A673 (cell line): ENCODE results near the gene TNFRSF18. TPM values are rescaled to one million over a fixed set of nuclear protein-coding genes. Genes with fewer than 3 reads are reported as not detected.

Experiments used
- BruUV-seq: library from RNA; stranded (reverse); fragments of 400-500 nt; replicated peaks from 2 replicates; lab custom pipeline; 2021; lab: Mats Ljungman, UMichigan
- CTCF ChIA-PET: fragments of 300-600 bp; sonication (Branson Sonifier 250); formaldehyde crosslinking; loops from one replicate; lab custom pipeline; 2022; ENCODE audit warnings: antibody characterized with exemption; lab: Charles Lee
- POLR2A ChIA-PET: fragments of 300-600 bp; sonication (Branson Sonifier 250); formaldehyde crosslinking; loops from one replicate; lab custom pipeline; 2022; ENCODE audit warnings: antibody characterized with exemption; ENCODE audit not compliant: low non-redundant PET; lab: Charles Lee
- DNase-seq: peaks from one replicate; pipeline ENCODE4 v3.0.0-alpha.2; 2015; ENCODE audit warnings: low spot score
- H3K27ac ChIP-seq: fragments of 200-600 bp; sonication (generic); 2 replicates; pipeline ENCODE4 v1.5.1; 2016; ENCODE audit warnings: mixed run types, low read depth, mild to moderate bottlenecking, mixed read lengths, antibody characterized with exemption, low read length; ENCODE audit not compliant: poor library complexity, severe bottlenecking
- H3K27me3 ChIP-seq: fragments of 200-600 bp; sonication (generic); replicated peaks from 2 replicates; pipeline ENCODE4 v1.6.1; 2017; ENCODE audit warnings: mixed run types, low read depth, mild to moderate bottlenecking, mixed read lengths, antibody characterized with exemption, low read length; ENCODE audit not compliant: insufficient read depth, poor library complexity
- H3K36me3 ChIP-seq: fragments of 200-600 bp; sonication (generic); 2 replicates; pipeline ENCODE4 v1.6.1; 2016; ENCODE audit warnings: mixed run types, mild to moderate bottlenecking, mixed read lengths, antibody characterized with exemption, low read length; ENCODE audit not compliant: insufficient read depth, poor library complexity, severe bottlenecking
- H3K4me1 ChIP-seq: fragments of 200-600 bp; sonication (generic); 2 replicates; pipeline ENCODE4 v1.6.1; 2017; ENCODE audit warnings: mixed run types, mild to moderate bottlenecking, mixed read lengths, antibody characterized with exemption, low read length; ENCODE audit not compliant: insufficient read depth, poor library complexity, severe bottlenecking
- H3K4me3 ChIP-seq: fragments of 200-600 bp; sonication (generic); 2 replicates; pipeline ENCODE4 v1.5.1; 2016; ENCODE audit warnings: low read depth, mixed run types, mild to moderate bottlenecking, mixed read lengths, low read length; ENCODE audit not compliant: poor library complexity, severe bottlenecking
- H3K9me3 ChIP-seq: fragments of 200-600 bp; sonication (generic); 2 replicates; pipeline ENCODE4 v1.6.1; 2016; ENCODE audit warnings: mixed run types, low read depth, mild to moderate bottlenecking, mixed read lengths, antibody characterized with exemption, low read length; ENCODE audit not compliant: poor library complexity, severe bottlenecking
- EZH2 ChIP-seq: fragments of 200-600 bp; sonication (generic); IDR thresholded peaks from 2 replicates; pipeline ENCODE4 v1.6.1; 2017; ENCODE audit warnings: borderline replicate concordance, low read depth, mild to moderate bottlenecking, mixed read lengths, antibody characterized with exemption, low read length; ENCODE audit not compliant: poor library complexity, severe bottlenecking
- intact Hi-C: fragments of 100-400 bp; cut with micrococcal nuclease; formaldehyde crosslinking; loops from one replicate; pipeline ENCODE4 v1.10.0; 2022; ENCODE audit not compliant: unreplicated experiment
- total RNA-seq: library from RNA; stranded (reverse); gene quantifications from 2 replicates; pipeline ENCODE4 v1.2.3, GENCODE V29; 2021
- TF ChIP-seq, protein P1 (sequence below): fragments of 300-800, 200-600 bp; sonication (generic); conservative IDR thresholded peaks from 2 replicates; pipeline ENCODE4 v1.5.1; 2017; ENCODE audit warnings: low read depth, mild to moderate bottlenecking, antibody characterized with exemption, low read length, moderate library complexity, mixed read lengths

Gene TNFRSF18
- total RNA-seq, 1 experiment from 2014 or later = 0.77 TPM

DNA sequence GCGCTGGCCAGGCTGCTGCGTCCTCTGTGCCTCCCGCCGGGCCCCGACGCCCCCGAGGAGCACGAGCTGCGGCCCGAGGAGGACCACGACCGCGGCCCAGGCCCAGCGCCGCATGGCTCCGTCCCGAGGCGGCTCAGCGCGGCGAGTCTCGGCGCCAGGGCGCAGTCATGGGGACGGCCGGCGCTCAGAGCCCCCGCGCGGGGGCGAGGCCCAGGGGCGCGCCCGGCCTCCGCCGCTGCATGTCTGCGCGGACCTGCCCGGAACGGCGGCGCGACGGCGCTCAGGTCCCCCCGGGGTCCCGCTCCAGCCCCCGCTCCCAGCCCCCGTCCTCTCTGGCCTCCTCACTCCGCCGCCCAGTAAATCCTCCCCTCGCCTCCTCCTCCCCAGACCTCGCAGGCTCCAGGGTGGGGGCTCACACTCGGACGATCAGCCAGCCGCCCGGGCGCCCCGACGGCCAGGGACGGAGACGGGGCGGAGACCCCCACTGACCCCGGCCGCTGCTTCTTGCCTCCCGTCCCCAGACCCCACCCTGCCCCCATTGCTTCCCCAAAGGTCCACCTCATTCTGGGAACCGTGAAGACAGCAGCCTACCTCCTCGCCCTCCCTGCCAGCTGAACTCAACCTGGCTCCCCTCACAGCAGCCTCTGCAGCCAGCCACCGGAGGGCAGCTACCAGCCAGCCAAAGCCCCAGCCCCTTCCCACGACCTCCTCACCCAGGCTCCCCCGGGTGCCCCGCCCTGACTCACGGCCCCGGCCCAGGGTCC is 40.4 kb upstream of the TNFRSF18 start, which contains the start of gene C1QTNF12:
Gene C1QTNF12, minus strand, starts transcription at position 146 of the 764 bp plus-strand sequence. Its CDS starts 32 bp downstream, at position 114.
- no peak for DNase-seq
- intact Hi-C loops = no loop called here
- no peak for TF ChIP-seq EZH2
- TF ChIP-seq, protein P1, sequence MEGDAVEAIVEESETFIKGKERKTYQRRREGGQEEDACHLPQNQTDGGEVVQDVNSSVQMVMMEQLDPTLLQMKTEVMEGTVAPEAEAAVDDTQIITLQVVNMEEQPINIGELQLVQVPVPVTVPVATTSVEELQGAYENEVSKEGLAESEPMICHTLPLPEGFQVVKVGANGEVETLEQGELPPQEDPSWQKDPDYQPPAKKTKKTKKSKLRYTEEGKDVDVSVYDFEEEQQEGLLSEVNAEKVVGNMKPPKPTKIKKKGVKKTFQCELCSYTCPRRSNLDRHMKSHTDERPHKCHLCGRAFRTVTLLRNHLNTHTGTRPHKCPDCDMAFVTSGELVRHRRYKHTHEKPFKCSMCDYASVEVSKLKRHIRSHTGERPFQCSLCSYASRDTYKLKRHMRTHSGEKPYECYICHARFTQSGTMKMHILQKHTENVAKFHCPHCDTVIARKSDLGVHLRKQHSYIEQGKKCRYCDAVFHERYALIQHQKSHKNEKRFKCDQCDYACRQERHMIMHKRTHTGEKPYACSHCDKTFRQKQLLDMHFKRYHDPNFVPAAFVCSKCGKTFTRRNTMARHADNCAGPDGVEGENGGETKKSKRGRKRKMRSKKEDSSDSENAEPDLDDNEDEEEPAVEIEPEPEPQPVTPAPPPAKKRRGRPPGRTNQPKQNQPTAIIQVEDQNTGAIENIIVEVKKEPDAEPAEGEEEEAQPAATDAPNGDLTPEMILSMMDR = no peak
- Histone ChIP-seq H3K4me3 (no peak within 1 kb of the TSS), H3K9me3 (no peaks in the 10 kb centered on the region), H3K27ac (no peak within 1 kb of the TSS), H3K36me3 (no peaks in the 10 kb centered on the region), H3K4me1 (no peaks in the 10 kb centered on the region), H3K27me3 (no peaks in the 10 kb centered on the region)
- ChIA-PET CTCF (no interaction called here), POLR2A (no interaction called here)
- no TSS peak for BruUV-seq

DNA sequence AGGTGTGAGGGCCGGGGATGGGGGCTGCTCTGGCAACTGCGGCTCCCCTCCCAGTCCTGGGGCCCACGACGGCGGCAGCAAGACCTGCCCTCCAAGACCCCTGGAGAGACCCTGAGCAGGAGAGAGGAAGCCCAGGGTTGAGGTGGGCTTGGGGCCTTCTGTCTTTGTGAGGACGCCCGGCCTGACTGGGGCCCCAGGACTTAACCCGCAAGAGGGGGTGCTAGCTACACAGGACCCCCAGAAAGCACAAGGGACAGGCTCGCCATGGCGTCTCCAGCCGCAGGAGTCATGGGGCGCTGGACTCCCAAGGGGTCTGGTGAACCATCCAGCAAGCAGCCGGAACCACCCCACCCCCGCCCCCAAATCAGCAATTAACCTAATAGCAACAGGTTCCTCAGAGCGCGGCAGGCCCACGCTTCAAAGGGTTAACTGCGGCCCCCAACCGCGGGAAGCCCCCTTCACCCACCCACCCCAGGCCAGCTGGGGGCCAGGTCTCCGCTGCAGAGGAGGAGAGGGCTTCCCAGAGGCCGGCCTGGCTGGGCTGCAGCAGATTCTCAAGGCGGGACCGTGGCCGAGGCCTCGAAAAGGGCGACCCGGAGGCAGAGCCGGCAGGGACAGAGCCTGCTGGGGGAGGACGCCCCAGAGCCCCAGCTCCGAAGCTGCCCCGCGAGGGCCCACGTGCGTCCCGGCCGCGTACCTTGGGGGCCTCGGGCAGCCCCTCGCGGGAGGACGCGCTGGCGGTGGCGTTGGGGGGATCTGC is 39.6 kb upstream of the TNFRSF18 start:
- intact Hi-C loops = no loop called here
- no peaks in the 10 kb centered on the region for H3K4me1 ChIP-seq
- CTCF ChIA-PET = no interaction called here
- TF ChIP-seq, protein P1 = no peak
- TF ChIP-seq EZH2 = no peak
- H3K9me3 ChIP-seq = no peaks in the 10 kb centered on the region
- POLR2A ChIA-PET = no interaction called here
- no peak for DNase-seq
- no peak overlapping the region for H3K4me3 ChIP-seq
- BruUV-seq = no TSS peak
- no peaks in the 10 kb centered on the region for H3K36me3 ChIP-seq
- H3K27me3 ChIP-seq = no peaks in the 10 kb centered on the region
- H3K27ac ChIP-seq = no peak overlapping the region

DNA sequence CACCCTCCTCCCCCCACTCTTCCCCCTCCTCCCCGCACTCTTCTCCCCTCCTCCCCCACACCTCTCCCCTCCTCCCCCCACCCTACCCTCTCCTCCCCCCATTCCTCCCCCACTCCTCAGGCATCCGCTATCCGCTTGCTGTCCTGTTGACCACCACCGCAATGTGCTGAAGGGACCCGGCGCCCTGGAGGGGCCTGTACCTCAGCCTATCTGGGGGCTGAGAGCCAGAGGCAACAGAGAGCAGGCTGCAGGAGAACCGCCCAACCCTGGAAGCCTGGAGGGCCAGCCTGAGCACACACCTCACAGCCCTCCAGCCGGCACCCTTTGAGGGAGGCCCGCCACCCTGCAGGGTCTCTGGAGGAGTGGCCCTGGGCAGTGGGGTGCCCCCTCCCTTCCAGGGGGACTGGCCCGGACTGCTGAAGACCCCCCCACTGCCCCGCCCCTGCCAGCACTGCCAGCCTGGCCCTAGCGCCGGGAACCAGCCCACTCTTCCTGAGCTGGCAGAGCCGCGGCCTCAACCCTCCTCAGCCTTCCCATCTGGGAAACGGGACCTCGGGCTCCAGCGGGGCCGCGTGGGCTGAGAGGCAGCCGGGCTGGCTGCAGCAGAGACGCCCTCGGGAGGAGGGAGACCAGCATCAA is 38.9 kb upstream of the TNFRSF18 start:
- POLR2A ChIA-PET = no interaction called here
- no peaks in the 10 kb centered on the region for H3K36me3 ChIP-seq
- BruUV-seq = no TSS peak
- DNase-seq = no peak
- CTCF ChIA-PET = no interaction called here
- no peaks in the 10 kb centered on the region for H3K4me1 ChIP-seq
- no peak overlapping the region for H3K4me3 ChIP-seq
- H3K9me3 ChIP-seq = no peaks in the 10 kb centered on the region
- intact Hi-C loops = no loop called here
- TF ChIP-seq, protein P1 = no peak
- no peak for TF ChIP-seq EZH2
- no peak overlapping the region for H3K27ac ChIP-seq
- no peaks in the 10 kb centered on the region for H3K27me3 ChIP-seq
